ENCODE data around the gene DDX3X. TPM values are rescaled to one million over a fixed set of nuclear protein-coding genes. Genes with fewer than 3 reads are reported as not detected.
A peak's percentile ranks its signal among the peaks of the same experiment; 100 is the strongest.

DDX3X gene
- total and polyA plus RNA-seq, 8 donors: 23.2 to 142 (median 96.4) TPM

DNA sequence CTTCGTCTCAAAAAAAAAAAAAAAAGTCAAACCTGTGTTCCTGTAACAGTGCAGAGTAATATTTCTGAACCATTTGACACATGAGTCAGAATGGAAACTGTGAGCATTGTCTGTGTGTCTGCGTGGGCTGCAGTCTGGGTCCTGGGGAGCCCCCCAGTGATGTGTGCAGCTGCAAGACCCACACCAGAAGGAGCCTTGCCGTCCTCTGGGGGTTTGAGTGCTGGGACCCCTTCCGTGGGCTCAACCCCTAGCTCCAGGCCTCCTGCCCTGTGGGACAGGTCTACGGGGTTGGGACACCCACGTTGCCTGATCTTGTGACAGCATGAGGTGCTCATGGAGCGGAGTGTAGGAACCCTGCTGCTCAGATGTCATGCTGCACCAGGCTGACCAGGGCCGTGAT lies 43.7 kb downstream of the DDX3X start:
- H3K9me3 ChIP-seq: no peaks in the 10 kb centered on the region
- H3K4me3 ChIP-seq: no peak overlapping the region
- ATAC-seq (no peak), DNase-seq (no peak), FAIRE-seq (no peak)
- TF ChIP-seq, protein P1, sequence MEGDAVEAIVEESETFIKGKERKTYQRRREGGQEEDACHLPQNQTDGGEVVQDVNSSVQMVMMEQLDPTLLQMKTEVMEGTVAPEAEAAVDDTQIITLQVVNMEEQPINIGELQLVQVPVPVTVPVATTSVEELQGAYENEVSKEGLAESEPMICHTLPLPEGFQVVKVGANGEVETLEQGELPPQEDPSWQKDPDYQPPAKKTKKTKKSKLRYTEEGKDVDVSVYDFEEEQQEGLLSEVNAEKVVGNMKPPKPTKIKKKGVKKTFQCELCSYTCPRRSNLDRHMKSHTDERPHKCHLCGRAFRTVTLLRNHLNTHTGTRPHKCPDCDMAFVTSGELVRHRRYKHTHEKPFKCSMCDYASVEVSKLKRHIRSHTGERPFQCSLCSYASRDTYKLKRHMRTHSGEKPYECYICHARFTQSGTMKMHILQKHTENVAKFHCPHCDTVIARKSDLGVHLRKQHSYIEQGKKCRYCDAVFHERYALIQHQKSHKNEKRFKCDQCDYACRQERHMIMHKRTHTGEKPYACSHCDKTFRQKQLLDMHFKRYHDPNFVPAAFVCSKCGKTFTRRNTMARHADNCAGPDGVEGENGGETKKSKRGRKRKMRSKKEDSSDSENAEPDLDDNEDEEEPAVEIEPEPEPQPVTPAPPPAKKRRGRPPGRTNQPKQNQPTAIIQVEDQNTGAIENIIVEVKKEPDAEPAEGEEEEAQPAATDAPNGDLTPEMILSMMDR (IDR thresholded peaks at IDR 0.05): no peak
- no peak overlapping the region for H3K27ac ChIP-seq
- WGBS, 2 donors: 70 to 75% methylated on average over 8 of the region's 8 CpGs
- H3K36me3 ChIP-seq: no peaks in the 10 kb centered on the region
- intact Hi-C loops (cut with DNase I): no loop called here
- H3K4me1 ChIP-seq: no peaks in the 10 kb centered on the region
- H3K27me3 ChIP-seq: no peaks in the 10 kb centered on the region

- WGBS, 2 donors: 73% methylated on average over 5 of the region's 5 CpGs
- H3K36me3 ChIP-seq: no peaks in the 10 kb centered on the region
- FAIRE-seq: no peak
- no peaks in the 10 kb centered on the region for H3K4me1 ChIP-seq
- H3K4me3 ChIP-seq: no peak overlapping the region
- no peaks in the 10 kb centered on the region for H3K9me3 ChIP-seq
- intact Hi-C loops (cut with DNase I): no loop called here
- no peak for DNase-seq
- ATAC-seq: peak in 2 of 4 donors; percentile 50 to 67
- TF ChIP-seq, protein P1 (IDR thresholded peaks at IDR 0.05): no peak
- no peaks in the 10 kb centered on the region for H3K27me3 ChIP-seq
- no peak overlapping the region for H3K27ac ChIP-seq
These were observed 47.7 kb downstream of the DDX3X start for GRCh38 chrX:41381685-41382084.

DNA sequence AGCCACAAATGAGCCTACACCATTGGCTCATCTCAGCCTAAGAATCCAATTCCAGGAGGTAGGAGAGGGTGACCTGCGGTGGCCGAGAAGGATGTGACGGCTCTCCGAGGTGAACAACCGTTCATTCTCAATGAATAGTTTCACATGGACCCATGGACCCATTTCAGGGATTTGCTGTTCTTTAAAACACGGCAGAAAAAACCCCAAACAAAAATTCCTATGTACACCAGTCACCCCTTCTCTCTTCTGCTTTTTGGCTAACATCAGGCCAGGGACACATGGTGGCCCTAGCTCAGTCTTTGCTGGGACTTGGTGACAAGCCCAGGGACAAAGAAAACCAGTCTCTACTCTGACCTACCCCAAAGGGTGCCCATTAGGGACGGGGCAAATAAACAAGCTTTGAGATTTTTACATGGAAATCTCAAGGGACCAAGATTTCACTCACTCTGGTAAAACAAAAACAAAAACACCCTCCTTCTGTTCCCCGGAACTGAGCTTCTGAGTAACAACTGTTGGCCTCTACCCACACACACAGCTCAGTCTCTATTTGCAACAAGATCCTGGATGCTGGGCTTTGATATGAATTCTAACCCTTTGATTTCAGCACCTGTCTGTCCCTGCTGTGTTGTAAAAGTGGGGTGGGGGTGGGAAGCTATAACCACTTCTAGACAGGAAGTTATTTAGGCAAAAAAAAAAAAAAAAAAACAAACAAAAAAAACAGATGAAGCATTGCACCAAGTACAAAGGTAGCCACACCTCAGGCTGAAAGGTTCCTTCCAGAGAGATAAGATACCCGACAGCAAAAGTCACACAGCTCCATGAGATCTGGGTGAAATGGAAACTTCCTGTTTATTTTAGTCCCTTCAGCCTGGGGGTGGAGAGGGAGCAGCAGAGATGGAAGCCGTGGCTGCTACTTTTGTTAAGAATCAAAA lies 49.0 kb downstream of the DDX3X start:
- peak overlapping the region in 1 of 4 donors; percentile 12 for H3K27ac ChIP-seq
- H3K36me3 ChIP-seq: no peaks in the 10 kb centered on the region
- FAIRE-seq (no peak), ATAC-seq (peak in 3 of 4 donors; percentile 17 to 63 (median 34)), DNase-seq (no peak)
- TF ChIP-seq, protein P1 (IDR thresholded peaks at IDR 0.05): no peak
- WGBS, 2 donors: 61 to 67% methylated on average over 10 of the region's 10 CpGs
- no peaks in the 10 kb centered on the region for H3K4me1 ChIP-seq
- no peaks in the 10 kb centered on the region for H3K9me3 ChIP-seq
- no peak overlapping the region for H3K4me3 ChIP-seq
- no peaks in the 10 kb centered on the region for H3K27me3 ChIP-seq
- intact Hi-C loops (cut with DNase I): no loop called here

DNA sequence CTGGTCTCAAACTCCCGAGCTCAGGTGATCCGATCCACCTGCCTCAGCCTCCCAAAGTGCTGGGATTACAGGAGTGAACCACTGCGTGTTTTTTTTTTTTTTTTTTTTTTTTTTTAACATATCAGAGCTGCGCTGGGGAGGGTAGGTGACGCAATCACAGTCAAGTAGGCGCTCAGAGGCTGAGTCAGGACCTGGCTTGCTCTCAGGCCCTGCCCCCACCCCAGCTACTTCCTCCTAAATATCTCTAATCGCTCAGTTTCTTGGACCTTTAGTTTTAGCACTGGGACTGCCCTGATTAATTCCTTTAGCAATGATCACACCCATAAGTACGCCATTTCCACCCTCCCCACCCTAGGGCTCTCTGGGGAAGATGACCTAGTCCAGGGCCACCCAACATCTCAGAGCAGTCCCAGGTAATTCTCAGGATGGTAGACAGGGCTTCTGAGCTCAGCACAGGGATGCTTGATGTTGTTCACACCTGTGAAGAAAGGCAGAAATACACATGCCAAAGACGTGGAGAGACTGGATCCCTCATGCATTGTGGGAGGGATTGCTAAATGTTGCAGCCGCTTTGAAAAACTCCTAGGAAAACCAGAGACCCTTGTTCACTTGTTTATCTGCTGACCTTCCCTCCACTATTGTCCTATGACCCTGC lies 50.2 kb downstream of the DDX3X start:
- H3K36me3 ChIP-seq: no peaks in the 10 kb centered on the region
- intact Hi-C loops (cut with DNase I): no loop called here
- H3K9me3 ChIP-seq: no peaks in the 10 kb centered on the region
- ATAC-seq: peak; percentile 86 to 90 (median 88)
- H3K4me1 ChIP-seq: no peaks in the 10 kb centered on the region
- no peak overlapping the region for H3K4me3 ChIP-seq
- no peak overlapping the region for H3K27ac ChIP-seq
- DNase-seq: peak in 4 of 6 donors; percentile 42 to 59 (median 50)
- no peaks in the 10 kb centered on the region for H3K27me3 ChIP-seq
- TF ChIP-seq, protein P1 (IDR thresholded peaks at IDR 0.05): no peak
- FAIRE-seq: no peak
- WGBS, 2 donors: 60 to 70% methylated on average over 10 of the region's 10 CpGs

Measured in pancreas (tissue), 10 donors.